Ectodermal cell (in vitro differentiated cells): ENCODE data around the gene CDYL.

Experiments used
- H3K27ac ChIP-seq: 2 replicates; pipeline ENCODE4 v1.7.0; 2013; ENCODE audit warnings: mild to moderate bottlenecking, low read depth, low read length; ENCODE audit not compliant: insufficient read depth, poor library complexity, severe bottlenecking
- H3K27me3 ChIP-seq: 2 replicates; pipeline ENCODE4 v1.7.0; 2013; ENCODE audit warnings: mild to moderate bottlenecking, low read length; ENCODE audit not compliant: insufficient read depth, control insufficient read depth, poor library complexity, severe bottlenecking
- H3K36me3 ChIP-seq: one replicate; pipeline ENCODE4 v1.7.0; 2013; ENCODE audit warnings: low read length; ENCODE audit not compliant: control insufficient read depth, insufficient read depth
- H3K4me1 ChIP-seq: one replicate; pipeline ENCODE4 v1.7.0; 2013; ENCODE audit warnings: low read length; ENCODE audit not compliant: control insufficient read depth, insufficient read depth
- H3K4me3 ChIP-seq: 2 replicates; pipeline ENCODE4 v1.7.0; 2013; ENCODE audit warnings: low read depth, low read length, control low read depth; ENCODE audit not compliant: insufficient read depth
- H3K9me3 ChIP-seq: 2 replicates; pipeline ENCODE4 v1.7.0; 2013; ENCODE audit warnings: mild to moderate bottlenecking, low read length, moderate library complexity; ENCODE audit not compliant: control insufficient read depth
- WGBS, 2 experiments: methylation state at CpG; one replicate each; pipeline ENCODE4 v1.1.7; 2013; ENCODE audit warnings: missing lambda C conversion rate in 2 of 2; 5-methylcytosine and 5-hydroxymethylcytosine counted together

Gene CDYL

DNA sequence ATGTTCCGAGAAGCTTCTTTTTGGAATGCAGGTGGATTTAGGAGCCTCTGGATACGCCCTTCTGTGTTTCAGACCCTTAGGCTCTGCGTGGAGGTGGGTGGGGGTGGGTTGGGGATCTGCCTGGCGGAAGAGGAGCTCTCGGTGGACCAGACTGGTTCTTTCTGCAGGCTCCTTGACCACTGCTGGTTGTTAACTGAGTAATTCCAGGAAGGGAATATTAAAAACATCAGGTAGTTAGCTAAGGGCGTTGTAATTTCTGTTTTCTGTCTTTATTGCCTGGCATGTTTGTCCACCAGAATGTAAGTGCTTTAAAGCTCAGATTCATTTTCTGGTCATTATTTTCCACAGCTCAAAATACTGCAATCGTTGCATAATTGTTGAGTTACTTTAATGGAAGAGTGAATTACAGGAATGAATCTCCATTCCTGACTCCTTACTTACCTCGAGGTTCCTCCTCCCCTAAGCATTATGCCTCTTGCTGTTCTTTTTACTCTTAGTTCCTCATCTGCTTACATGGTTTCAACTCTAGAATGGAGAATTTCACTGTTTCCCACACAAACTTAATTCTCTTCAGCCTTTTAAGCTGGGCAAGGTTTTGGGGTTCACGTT, 5.9 kb downstream of the CDYL start:
- Histone ChIP-seq H3K9me3 (no peaks in the 10 kb centered on the region), H3K4me3 (no peak overlapping the region), H3K27me3 (peaks cover 4% of the 10 kb centered on the region), H3K27ac (no peak overlapping the region), H3K4me1 (no peaks in the 10 kb centered on the region), H3K36me3 (no peaks in the 10 kb centered on the region)
- 85 to 89% methylated on average over 7 to 8 of the region's 9 CpGs for WGBS, 2 experiments

DNA sequence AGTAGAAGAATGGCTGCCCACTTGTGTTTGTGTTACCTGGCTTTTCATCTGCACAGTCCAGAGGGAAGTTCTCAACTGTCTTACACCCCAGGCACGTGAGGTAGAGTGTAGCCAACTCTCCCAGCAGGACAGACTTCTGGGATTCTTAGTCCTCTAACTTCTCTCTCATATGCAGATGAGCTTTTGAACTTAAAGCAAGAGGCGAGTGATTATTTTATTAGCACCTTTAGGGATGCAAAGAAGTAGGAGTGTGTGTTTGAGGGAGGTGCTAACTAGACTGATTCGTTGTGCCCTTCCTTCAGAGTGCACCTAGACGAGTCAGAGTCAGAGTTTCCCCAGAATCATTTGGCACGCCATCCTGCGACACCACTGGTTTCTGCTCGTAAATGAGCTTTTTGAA, 10.8 kb downstream of the CDYL start:
- Histone ChIP-seq H3K4me1 (peaks cover 2% of the 10 kb centered on the region), H3K9me3 (no peaks in the 10 kb centered on the region), H3K4me3 (no peak overlapping the region), H3K27ac (no peak overlapping the region), H3K27me3 (no peaks in the 10 kb centered on the region), H3K36me3 (no peaks in the 10 kb centered on the region)
- 63 to 66% methylated on average over 7 of the region's 7 CpGs for WGBS, 2 experiments

DNA sequence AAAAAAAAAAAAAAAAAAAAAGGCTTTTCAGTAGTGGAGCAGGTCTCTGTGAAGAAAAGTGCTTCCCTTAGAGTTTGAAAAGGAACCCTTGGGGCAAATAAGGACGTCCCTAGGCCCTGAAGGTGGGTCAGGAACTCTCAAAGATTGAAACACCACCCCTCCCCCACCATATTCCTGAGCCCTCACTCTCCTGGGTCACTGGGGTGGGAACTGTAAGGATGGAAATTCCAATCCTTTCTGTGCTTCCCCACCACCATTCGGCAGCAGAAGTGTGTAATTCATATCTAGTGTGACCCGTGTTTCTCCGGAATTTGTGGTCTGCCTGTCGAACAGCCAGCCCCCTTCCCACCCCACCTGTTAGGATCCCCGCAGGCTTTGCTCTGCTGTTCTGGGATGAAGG, 12.3 kb downstream of the CDYL start:
- 83 to 97% methylated on average over 5 to 6 of the region's 6 CpGs for WGBS, 2 experiments
- peaks cover 2% of the 10 kb centered on the region for H3K4me1 ChIP-seq

DNA sequence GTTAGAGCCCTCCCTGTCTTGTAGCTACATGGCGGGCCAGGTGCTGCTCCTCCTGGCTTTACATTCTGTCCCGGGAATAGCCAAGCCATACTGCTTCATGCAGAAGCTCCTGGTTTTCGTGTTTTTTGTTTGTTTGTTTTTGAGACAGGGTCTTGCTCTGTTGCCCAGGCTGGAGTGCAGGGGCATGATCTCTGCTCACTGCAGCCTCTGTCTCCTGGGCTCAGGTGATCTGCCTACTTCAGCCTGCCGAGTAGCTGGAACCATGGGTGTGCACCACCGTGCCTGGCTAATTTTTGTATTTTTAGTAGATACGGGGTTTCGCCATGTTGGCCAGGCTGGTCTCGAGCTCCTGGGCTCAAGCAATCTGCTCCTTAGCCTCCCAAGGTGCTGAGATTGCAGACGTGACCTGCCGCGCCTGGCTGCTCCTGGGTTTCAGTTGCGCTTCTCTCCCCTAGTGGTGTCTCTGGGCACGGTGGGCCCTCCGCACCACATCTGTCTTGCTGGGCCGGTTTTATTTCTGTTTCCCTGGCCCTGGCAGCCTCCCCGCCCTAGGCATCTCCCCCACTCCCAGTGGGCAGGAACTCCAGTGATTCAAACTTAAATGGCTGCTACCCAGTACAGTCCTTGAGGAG, 12.9 kb downstream of the CDYL start:
- WGBS, 2 experiments, result 80 to 81% methylated on average over 16 of the region's 16 CpGs
- Histone ChIP-seq H3K27ac (no peak overlapping the region), H3K36me3 (no peaks in the 10 kb centered on the region), H3K4me3 (no peak overlapping the region), H3K9me3 (no peaks in the 10 kb centered on the region), H3K4me1 (peaks cover 4% of the 10 kb centered on the region), H3K27me3 (no peaks in the 10 kb centered on the region)

More for the DNA sequence above, 12.3 kb downstream of the CDYL start:
- Histone ChIP-seq H3K27ac (no peak overlapping the region), H3K4me3 (no peak overlapping the region), H3K36me3 (no peaks in the 10 kb centered on the region), H3K27me3 (no peaks in the 10 kb centered on the region), H3K9me3 (no peaks in the 10 kb centered on the region)

DNA sequence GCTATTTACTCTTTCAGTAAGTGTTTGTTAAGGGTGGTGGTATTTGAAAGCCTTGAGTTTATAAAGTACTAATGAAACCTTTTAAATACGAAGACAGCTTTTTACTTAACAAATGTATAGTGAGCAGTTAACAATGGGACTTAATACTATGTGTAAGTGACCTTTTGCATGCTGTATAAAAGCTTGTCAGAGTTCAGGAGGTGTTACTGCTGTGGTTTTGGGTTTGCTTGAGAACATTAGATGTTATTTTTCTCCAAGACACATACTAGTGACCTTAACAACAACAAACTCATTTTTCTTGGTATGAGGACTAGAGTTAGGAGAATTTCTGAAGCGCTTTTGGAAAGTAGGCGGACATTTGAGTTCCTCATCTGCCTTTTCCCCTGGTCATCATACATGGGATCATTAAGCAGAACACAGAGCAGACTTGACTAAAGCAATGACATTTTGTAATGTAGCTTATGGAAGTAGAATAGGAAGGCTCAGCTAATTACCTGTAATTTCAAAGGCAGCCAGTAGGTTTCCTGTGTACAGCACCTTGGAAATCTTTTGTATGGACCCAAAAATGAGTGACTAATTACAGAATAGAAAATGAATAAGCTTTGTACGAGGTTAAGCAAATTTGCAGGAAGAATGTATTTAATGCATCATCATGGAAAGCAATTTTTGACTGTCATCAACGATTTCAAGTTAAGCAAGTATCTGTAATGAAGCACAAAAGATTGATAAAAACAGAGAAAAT, 14.1 kb downstream of the CDYL start:
- WGBS, 2 experiments, result 86 to 91% methylated on average over 5 of the region's 5 CpGs
- Histone ChIP-seq H3K4me3 (no peak overlapping the region), H3K36me3 (no peaks in the 10 kb centered on the region), H3K4me1 (peaks cover 8% of the 10 kb centered on the region), H3K27me3 (no peaks in the 10 kb centered on the region), H3K9me3 (no peaks in the 10 kb centered on the region), H3K27ac (no peak overlapping the region)

DNA sequence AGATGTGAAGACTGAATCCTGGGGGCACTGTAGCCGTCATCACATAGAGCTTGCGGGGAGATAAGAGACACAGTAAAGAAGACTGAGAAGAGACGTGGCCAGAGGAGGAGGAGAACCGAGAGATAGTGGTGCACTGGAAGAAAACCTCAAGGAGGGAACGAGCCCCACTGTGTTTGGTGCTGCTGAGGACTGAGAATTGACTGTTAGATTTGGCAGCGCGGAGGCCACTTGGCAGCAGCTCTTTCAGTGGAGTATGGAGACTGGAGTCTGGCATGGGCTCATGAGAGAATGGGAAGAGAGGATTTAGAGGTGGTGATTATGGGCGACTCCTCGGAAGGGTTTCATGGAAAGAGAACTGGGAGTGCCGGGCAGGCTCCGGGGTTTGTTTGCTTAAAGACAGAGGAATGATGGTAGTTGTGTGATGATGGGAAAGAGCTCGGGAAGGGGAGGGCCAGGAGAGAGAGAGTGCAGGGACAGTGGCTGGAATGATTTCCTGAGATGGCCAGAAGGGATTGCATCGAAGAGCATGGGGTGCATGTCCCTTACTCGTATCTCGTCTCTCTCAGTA, 18.0 kb downstream of the CDYL start:
- Histone ChIP-seq H3K27me3 (no peaks in the 10 kb centered on the region), H3K27ac (peak overlapping the region; percentile 26), H3K4me3 (no peak overlapping the region), H3K9me3 (no peaks in the 10 kb centered on the region), H3K4me1 (peaks cover 5% of the 10 kb centered on the region), H3K36me3 (no peaks in the 10 kb centered on the region)
- 63 to 65% methylated on average over 15 of the region's 15 CpGs for WGBS, 2 experiments

DNA sequence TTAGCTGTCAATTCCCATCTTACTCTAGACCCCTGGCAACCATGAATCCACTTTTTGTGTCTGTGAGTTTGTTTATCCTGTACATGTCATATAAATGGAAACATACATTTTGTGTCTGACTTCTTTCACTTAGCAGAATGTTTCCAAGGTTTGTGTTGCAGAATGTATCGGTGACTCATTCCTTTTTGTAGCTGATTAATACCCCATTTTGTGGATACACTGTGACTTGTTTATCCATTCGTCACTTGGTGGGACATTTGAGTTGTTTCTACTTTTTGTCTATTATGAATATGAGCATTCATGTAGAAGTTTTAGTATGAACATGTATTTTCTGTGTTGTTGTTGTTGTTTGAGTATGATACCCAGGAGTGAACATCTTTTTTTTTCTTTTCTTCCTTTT, 21.4 kb downstream of the CDYL start:
- H3K4me3 ChIP-seq, result no peak overlapping the region
- peaks cover 5% of the 10 kb centered on the region for H3K4me1 ChIP-seq
- no peaks in the 10 kb centered on the region for H3K27me3 ChIP-seq
- no peak overlapping the region for H3K27ac ChIP-seq
- H3K9me3 ChIP-seq, result no peaks in the 10 kb centered on the region
- WGBS, 2 experiments, result 96% methylated on average over 2 of the region's 2 CpGs
- H3K36me3 ChIP-seq, result no peaks in the 10 kb centered on the region

DNA sequence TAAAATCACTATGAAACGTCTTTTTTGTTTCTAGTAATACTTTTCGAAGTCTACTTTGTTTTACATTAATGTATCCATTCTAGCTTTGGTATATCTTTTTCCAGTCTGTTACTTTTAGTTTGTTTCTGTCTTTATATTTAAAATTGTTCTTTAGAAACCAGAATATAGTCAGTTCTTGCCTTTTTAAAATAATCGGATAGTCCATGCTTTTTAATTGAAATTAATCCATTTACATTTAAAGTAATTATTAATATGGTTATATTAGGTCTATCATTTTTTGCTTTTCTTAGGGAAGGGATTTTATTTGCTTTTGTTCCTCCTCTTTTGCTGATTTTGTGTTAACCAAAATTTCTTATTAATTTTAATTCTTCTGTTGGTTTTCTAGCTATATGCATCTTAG, 23.7 kb downstream of the CDYL start:
- H3K9me3 ChIP-seq, result no peaks in the 10 kb centered on the region
- no peaks in the 10 kb centered on the region for H3K36me3 ChIP-seq
- H3K27me3 ChIP-seq, result no peaks in the 10 kb centered on the region
- no CpG with 5 or more reads among the region's 3 CpGs for WGBS, 2 experiments
- no peak overlapping the region for H3K4me3 ChIP-seq
- peaks cover 4% of the 10 kb centered on the region for H3K4me1 ChIP-seq
- no peak overlapping the region for H3K27ac ChIP-seq

DNA sequence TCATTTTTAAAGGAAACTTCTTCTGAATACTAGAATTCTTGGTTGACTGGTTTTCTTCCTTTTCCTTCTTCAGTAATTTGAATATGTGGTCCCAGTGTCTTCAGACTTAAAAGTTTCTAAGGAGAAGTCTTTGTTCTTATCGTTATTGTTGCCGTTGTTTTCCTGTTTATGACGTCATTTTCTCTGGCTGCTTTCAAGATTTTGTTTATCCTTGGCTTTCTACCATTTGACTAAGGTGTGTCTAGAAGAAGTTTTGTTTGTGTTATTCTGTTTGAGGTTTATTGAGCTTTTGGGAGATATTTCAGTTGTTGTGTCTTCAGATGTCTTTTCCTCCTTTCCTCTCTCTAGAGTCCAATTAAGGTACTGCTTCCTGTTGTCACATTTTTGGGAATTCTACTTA, 24.5 kb downstream of the CDYL start:
- H3K36me3 ChIP-seq, result no peaks in the 10 kb centered on the region
- H3K27ac ChIP-seq, result no peak overlapping the region
- H3K27me3 ChIP-seq, result no peaks in the 10 kb centered on the region
- no peak overlapping the region for H3K4me3 ChIP-seq
- H3K9me3 ChIP-seq, result no peaks in the 10 kb centered on the region
- WGBS, 2 experiments, result 85 to 89% methylated on average over 3 of the region's 3 CpGs
- H3K4me1 ChIP-seq, result peaks cover 11% of the 10 kb centered on the region

DNA sequence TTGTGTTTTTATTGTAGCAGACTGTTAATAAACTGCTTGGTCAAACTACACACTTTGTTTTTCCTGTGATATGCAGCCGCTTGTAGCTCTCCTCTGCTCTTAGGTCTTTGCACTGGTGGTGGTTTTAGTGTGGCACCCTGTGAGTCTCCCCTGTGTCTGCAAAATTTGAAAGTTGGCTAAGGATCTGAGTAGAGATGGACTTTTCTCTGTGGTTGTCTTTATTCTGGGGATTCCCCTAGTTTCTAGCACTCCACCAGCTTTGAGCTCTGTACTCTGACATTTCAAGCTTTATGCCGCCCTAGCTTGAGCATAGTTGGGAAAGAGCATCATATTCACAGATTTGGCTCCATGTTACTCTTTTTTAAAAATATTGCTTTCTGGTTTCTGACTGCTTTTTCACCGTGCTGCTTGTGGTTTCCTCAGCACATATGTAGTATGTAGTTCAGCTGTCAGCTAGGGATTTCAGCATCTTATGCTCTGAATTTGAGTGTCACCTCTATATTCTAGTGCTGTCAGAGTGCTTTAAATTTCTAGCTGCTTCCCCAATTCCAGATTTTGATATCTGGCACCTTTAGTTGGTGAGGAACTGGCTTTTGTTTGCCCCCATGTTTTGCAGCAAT, 25.4 kb downstream of the CDYL start:
- Histone ChIP-seq H3K4me1 (peaks cover 19% of the 10 kb centered on the region), H3K27ac (no peak overlapping the region), H3K9me3 (no peaks in the 10 kb centered on the region), H3K4me3 (no peak overlapping the region), H3K36me3 (no peaks in the 10 kb centered on the region), H3K27me3 (no peaks in the 10 kb centered on the region)
- 91 to 99% methylated on average over 3 of the region's 3 CpGs for WGBS, 2 experiments
